Measurements from ENCODE around the gene ACER1. TPM values are rescaled to one million over a fixed set of nuclear protein-coding genes. Genes with fewer than 3 reads are reported as not detected.
A peak's percentile ranks its signal among the peaks of the same experiment; 100 is the strongest.

The ACER1 gene
- total and polyA plus RNA-seq, 10 of the 15 experiments (the other 5 are each of a cell fraction or from before 2014, with no cell fraction given), result not detected

DNA sequence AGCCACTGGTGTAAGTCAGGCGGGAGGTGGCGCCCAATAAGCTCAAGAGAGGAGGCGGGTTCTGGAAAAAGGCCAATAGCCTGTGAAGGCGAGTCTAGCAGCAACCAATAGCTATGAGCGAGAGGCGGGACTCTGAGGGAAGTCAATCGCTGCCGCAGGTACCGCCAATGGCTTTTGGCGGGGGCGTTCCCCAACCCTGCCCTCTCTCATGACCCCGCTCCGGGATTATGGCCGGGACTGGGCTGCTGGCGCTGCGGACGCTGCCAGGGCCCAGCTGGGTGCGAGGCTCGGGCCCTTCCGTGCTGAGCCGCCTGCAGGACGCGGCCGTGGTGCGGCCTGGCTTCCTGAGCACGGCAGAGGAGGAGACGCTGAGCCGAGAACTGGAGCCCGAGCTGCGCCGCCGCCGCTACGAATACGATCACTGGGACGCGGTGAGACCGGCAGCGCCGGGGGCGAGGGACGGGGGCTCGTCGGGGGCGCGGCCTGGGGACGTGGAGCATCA is 39.2 kb upstream of the ACER1 start, which contains the start of gene ALKBH7 (continued):
- TF ChIP-seq GATAD2B (conservative IDR thresholded peaks at IDR 0.05; ENCODE audit: low read depth) (peak; percentile 68; the same call in 1 of the 2 replicates), HSF1 (IDR thresholded peaks at IDR 0.05; ENCODE audit: low read depth, low read length) (no peak), NFYA (IDR thresholded peaks at IDR 0.05; ENCODE audit: borderline replicate concordance, low read depth, low read length) (peak; percentile 99; the same call in 1 of the 2 replicates), POLR2AphosphoS5 (IDR thresholded peaks at IDR 0.05; ENCODE audit: low read length) (peak; percentile 61; the same call in 1 of the 2 replicates), TBL1XR1 (IDR thresholded peaks at IDR 0.05; ENCODE audit: low read depth, low read length) (0 out of 2 replicates have a peak, but pooled peaks have one; percentile 30), HDAC6 (IDR thresholded peaks at IDR 0.05; ENCODE audit: unreplicated experiment) (no peak), ZNF274 (IDR thresholded peaks at IDR 0.05; ENCODE audit: insufficient read depth, insufficient read length) (no peak), SPI1 (IDR thresholded peaks at IDR 0.05; ENCODE audit: borderline replicate concordance, insufficient read depth, low read depth, low read length) (no peak), SIX5 (IDR thresholded peaks at IDR 0.05; ENCODE audit: low read depth, low read length, severe bottlenecking) (no peak), WRNIP1 (IDR thresholded peaks at IDR 0.05; ENCODE audit: borderline replicate concordance, low read depth, low read length) (no peak), SUPT20H (IDR thresholded peaks at IDR 0.05; ENCODE audit: borderline replicate concordance, control insufficient read depth, low read depth, low read length) (no peak), ZBTB4 (CRISPR knock-in tag; IDR thresholded peaks at IDR 0.05) (0 out of 2 replicates have a peak, but pooled peaks have one; percentile 47), POLR2A (IDR thresholded peaks at IDR 0.05; ENCODE audit: low read depth, low read length) (peak; percentile 90)
- TF ChIP-seq, protein P1, sequence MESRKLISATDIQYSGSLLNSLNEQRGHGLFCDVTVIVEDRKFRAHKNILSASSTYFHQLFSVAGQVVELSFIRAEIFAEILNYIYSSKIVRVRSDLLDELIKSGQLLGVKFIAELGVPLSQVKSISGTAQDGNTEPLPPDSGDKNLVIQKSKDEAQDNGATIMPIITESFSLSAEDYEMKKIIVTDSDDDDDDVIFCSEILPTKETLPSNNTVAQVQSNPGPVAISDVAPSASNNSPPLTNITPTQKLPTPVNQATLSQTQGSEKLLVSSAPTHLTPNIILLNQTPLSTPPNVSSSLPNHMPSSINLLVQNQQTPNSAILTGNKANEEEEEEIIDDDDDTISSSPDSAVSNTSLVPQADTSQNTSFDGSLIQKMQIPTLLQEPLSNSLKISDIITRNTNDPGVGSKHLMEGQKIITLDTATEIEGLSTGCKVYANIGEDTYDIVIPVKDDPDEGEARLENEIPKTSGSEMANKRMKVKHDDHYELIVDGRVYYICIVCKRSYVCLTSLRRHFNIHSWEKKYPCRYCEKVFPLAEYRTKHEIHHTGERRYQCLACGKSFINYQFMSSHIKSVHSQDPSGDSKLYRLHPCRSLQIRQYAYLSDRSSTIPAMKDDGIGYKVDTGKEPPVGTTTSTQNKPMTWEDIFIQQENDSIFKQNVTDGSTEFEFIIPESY (IDR thresholded peaks at IDR 0.05), result no peak
